Tibial nerve (tissue), 4 donors: Measurements from ENCODE around the gene TIPIN.

ENCODE experiments used
- EP300 ChIP-seq, 2 donors: sonication (generic); formaldehyde crosslinking; IDR thresholded peaks; one replicate each; pipeline ENCODE4 v1.6.1; 2017; ENCODE audit warnings: antibody characterized with exemption in 2 of 2, mild to moderate bottlenecking in 1 of 2
- POLR2A ChIP-seq, 2 donors: fragments of 450-650 bp; IDR thresholded peaks; one replicate each; pipeline ENCODE4 v1.6.1; 2017; ENCODE audit warnings: antibody characterized with exemption in 2 of 2, mild to moderate bottlenecking in 2 of 2, moderate library complexity in 2 of 2
- TF ChIP-seq, protein P1 (sequence below), 5 experiments: fragments of 200-600 bp in 3 of 5; fragments of 450-650 bp in 2 of 5; sonication (generic) in 3 of 5; IDR thresholded peaks; one replicate each; pipeline ENCODE4 v1.5.1; 2016 to 2019; ENCODE audit warnings: antibody characterized with exemption in 5 of 5, mild to moderate bottlenecking in 3 of 5, moderate library complexity in 2 of 5

DNA sequence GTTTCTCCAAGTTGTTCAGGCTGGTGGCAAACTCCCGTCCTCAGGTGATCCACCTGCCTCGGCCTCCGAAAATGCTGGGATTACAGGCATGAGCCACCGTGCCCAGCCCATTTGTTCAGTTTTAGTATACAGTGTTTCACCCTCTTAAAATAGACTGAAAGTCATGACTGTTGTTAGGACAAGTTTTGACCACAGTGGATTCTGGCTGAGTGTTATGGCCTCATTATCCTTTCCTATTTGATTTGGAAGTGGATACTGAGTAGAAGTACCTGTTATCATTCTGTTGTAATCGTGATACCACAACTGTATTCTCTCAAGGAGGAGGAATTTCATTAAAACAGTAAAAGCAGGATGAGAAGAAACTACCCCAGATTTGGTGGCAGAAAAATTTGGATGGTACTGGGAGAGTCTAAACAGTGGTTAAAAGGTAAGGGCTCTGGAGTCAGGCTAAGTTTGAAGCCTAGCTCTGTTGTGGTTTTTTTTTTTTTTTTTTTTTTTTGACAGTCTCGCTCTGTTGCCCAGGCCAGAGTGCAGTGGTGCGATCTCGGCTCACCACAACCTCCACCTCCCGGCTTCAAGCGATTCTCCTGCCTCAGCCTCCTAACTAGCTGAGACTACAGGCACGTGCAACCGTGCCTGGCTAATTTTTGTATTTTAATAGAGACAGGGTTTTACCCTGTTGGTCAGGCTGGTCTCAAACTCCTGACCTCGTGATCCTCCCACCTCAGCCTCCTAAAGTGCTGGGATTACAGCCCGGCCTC is 32.8 kb upstream of the TIPIN start:
- TF ChIP-seq, protein P1, sequence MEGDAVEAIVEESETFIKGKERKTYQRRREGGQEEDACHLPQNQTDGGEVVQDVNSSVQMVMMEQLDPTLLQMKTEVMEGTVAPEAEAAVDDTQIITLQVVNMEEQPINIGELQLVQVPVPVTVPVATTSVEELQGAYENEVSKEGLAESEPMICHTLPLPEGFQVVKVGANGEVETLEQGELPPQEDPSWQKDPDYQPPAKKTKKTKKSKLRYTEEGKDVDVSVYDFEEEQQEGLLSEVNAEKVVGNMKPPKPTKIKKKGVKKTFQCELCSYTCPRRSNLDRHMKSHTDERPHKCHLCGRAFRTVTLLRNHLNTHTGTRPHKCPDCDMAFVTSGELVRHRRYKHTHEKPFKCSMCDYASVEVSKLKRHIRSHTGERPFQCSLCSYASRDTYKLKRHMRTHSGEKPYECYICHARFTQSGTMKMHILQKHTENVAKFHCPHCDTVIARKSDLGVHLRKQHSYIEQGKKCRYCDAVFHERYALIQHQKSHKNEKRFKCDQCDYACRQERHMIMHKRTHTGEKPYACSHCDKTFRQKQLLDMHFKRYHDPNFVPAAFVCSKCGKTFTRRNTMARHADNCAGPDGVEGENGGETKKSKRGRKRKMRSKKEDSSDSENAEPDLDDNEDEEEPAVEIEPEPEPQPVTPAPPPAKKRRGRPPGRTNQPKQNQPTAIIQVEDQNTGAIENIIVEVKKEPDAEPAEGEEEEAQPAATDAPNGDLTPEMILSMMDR (IDR thresholded peaks at IDR 0.05): no peak
- TF ChIP-seq POLR2A (IDR thresholded peaks at IDR 0.05) (no peak), EP300 (IDR thresholded peaks at IDR 0.05) (no peak)
